ENCODE results near the gene TACC2. TPM values are rescaled to one million over a fixed set of nuclear protein-coding genes. Genes with fewer than 3 reads are reported as not detected.

The TACC2 gene
- polyA plus RNA-seq, 1 donor from 2014 or later: not detected

GRCh38 chr10:122303271-122304053 is 314.5 kb downstream of the TACC2 start:
- no peak overlapping the region for H3K27ac Mint-ChIP-seq

More at GRCh38 chr10:122303271-122304053, 314.5 kb downstream of the TACC2 start:
- Mint-ChIP-seq H3K9me3 (peaks cover 3 to 11% (median 4%) of the 10 kb centered on the region in 3 donors), H3K4me3 (no peak overlapping the region), H3K36me3 (no peaks in the 10 kb centered on the region), H3K4me1 (peaks cover 5 to 13% (median 7%) of the 10 kb centered on the region in 3 donors), H3K27me3 (peaks cover 3% of the 10 kb centered on the region)

Other genes starting within 250 kb of the TACC2 start
- gene ATE1, start 61.1 kb upstream of the TACC2 start, polyA plus RNA-seq: 20.2 TPM
- 51.1 TPM for gene NSMCE4A, start 13.9 kb upstream of the TACC2 start, polyA plus RNA-seq

All from IgD-negative memory B cell (primary cell).